OCI-LY3 (cell line): Measurements from ENCODE around the gene FBXO21.
"Not testable (repeated sequence)": the region's sequence is repeated elsewhere in the genome, so short reads cannot be mapped to it uniquely, and the experiment has no call there.

Experiments used
- H2AFZ ChIP-seq: fragments of 200-600, 300-600 bp; shearing (Covaris generic); 2 replicates; pipeline ENCODE4 v1.6.0; 2014; ENCODE audit warnings: antibody characterized with exemption, low read depth, low read length
- H3K27ac ChIP-seq: fragments of 200-600, 300-600 bp; sonication (generic); 2 replicates; pipeline ENCODE4 v1.5.1; 2014; ENCODE audit warnings: mild to moderate bottlenecking, low read length, moderate library complexity, mixed read lengths
- H3K27me3 ChIP-seq: fragments of 200-600, 300-600 bp; sonication (generic); 2 replicates; pipeline ENCODE4 v1.6.1; 2014; ENCODE audit warnings: low read depth, low read length, mixed read lengths
- H3K36me3 ChIP-seq: fragments of 200-600, 300-600 bp; sonication (generic); replicated peaks from 2 replicates; pipeline ENCODE3; 2014; ENCODE audit warnings: low read depth, low read length, mixed read lengths
- H3K4me1 ChIP-seq: fragments of 300-600, 200-600 bp; sonication (generic); 2 replicates; pipeline ENCODE4 v1.6.1; 2014; ENCODE audit warnings: low read length, mixed read lengths
- H3K4me2 ChIP-seq: fragments of 200-600, 300-600 bp; sonication (generic); 2 replicates; pipeline ENCODE4 v1.6.1; 2014; ENCODE audit warnings: low read length, mixed read lengths
- H3K4me3 ChIP-seq: fragments of 300-600, 200-600 bp; sonication (generic); 2 replicates; pipeline ENCODE4 v1.5.1; 2014; ENCODE audit warnings: antibody characterized with exemption, mild to moderate bottlenecking, low read length, moderate library complexity
- H3K79me2 ChIP-seq: fragments of 300-600, 200-600 bp; shearing (Covaris generic); 2 replicates; pipeline ENCODE4 v1.6.1; 2014; ENCODE audit warnings: mild to moderate bottlenecking, low read length, mixed read lengths
- H3K9ac ChIP-seq: fragments of 300-600, 200-600 bp; shearing (Covaris generic); 2 replicates; pipeline ENCODE4 v1.6.0; 2014; ENCODE audit warnings: mild to moderate bottlenecking, low read length, moderate library complexity
- H3K9me3 ChIP-seq: fragments of 200-600, 300-600 bp; shearing (Covaris generic); 2 replicates; pipeline ENCODE4 v1.6.1; 2014; ENCODE audit warnings: low read length, mixed read lengths; ENCODE audit not compliant: insufficient read depth
- H4K20me1 ChIP-seq: fragments of 200-600, 300-600 bp; sonication (generic); 2 replicates; pipeline ENCODE4 v1.6.1; 2016; ENCODE audit warnings: low read length, mixed read lengths; ENCODE audit not compliant: insufficient read depth
- EZH2phosphoT487 ChIP-seq: fragments of 200-600 bp; shearing (Covaris generic); IDR thresholded peaks from 2 replicates; pipeline ENCODE4 v1.6.1; 2018; ENCODE audit warnings: antibody characterized with exemption, mixed run types, low read depth
- TF ChIP-seq, protein P1 (sequence below): fragments of 200-600, 300-600 bp; sonication (generic); IDR thresholded peaks from 2 replicates; pipeline ENCODE4 v1.5.1; 2014; ENCODE audit warnings: antibody characterized with exemption, low read length, low read depth

The FBXO21 gene

DNA sequence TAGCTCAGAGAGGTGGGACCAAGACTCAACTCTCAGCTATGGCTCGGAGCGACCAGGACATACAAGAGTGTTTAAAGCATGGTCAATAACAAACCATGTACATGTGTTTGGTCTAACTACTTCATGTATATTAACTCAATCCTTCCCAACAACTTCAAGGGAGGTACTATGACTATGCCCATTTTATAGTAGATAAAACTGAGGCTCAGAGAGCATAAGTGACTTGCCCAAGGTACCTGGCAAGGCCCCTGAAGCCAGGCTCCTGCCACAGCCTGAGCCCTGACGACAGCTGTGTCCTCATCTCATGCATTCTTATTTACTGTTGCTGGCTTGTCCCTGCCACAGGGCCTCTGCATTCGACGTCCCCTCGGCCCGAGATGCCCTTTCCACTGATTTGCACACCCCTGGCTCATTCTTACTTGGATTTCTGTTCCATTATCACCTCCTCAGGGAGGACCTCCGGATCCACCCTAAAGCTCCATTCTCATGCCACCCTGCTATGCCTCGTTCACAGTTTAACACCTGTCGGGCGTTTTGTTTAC lies 93.7 kb downstream of the FBXO21 start:
- H3K79me2 ChIP-seq = peaks cover 76% of the 10 kb centered on the region
- H3K9me3 ChIP-seq = no peaks in the 10 kb centered on the region
- H3K27ac ChIP-seq = no peak overlapping the region
- peak overlapping the region; percentile 91; the same call in 1 of the 2 replicates for H3K4me2 ChIP-seq
- H3K27me3 ChIP-seq = no peaks in the 10 kb centered on the region
- TF ChIP-seq, protein P1, sequence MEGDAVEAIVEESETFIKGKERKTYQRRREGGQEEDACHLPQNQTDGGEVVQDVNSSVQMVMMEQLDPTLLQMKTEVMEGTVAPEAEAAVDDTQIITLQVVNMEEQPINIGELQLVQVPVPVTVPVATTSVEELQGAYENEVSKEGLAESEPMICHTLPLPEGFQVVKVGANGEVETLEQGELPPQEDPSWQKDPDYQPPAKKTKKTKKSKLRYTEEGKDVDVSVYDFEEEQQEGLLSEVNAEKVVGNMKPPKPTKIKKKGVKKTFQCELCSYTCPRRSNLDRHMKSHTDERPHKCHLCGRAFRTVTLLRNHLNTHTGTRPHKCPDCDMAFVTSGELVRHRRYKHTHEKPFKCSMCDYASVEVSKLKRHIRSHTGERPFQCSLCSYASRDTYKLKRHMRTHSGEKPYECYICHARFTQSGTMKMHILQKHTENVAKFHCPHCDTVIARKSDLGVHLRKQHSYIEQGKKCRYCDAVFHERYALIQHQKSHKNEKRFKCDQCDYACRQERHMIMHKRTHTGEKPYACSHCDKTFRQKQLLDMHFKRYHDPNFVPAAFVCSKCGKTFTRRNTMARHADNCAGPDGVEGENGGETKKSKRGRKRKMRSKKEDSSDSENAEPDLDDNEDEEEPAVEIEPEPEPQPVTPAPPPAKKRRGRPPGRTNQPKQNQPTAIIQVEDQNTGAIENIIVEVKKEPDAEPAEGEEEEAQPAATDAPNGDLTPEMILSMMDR = no peak
- no peak for TF ChIP-seq EZH2phosphoT487
- no peak overlapping the region for H2AFZ ChIP-seq
- no peak overlapping the region for H3K4me3 ChIP-seq
- peaks cover 61% of the 10 kb centered on the region for H4K20me1 ChIP-seq
- peaks cover 33% of the 10 kb centered on the region for H3K4me1 ChIP-seq
- no peak overlapping the region for H3K9ac ChIP-seq
- peaks cover 52% of the 10 kb centered on the region for H3K36me3 ChIP-seq

DNA sequence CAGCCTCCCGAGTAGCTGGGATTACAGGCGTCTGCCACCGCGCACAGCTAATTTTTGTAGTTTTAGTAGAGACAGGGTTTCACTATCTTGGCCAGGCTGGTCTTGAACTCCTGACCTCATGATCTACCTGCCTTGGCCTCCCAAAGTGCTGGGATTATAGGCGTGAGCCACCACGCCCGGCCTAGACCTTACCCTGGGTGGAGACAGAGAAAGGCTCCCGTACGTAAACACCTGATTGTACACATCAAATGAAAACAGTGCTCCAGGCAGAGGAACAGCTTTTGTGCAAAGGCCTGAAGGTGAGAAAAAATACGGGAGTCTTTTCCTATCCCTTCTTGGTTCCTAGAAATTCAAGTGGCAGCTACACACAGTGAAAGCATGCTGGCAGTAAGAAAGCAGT lies 95.1 kb downstream of the FBXO21 start:
- not testable (repeated sequence) for H3K4me2 ChIP-seq, H3K27me3 ChIP-seq

DNA sequence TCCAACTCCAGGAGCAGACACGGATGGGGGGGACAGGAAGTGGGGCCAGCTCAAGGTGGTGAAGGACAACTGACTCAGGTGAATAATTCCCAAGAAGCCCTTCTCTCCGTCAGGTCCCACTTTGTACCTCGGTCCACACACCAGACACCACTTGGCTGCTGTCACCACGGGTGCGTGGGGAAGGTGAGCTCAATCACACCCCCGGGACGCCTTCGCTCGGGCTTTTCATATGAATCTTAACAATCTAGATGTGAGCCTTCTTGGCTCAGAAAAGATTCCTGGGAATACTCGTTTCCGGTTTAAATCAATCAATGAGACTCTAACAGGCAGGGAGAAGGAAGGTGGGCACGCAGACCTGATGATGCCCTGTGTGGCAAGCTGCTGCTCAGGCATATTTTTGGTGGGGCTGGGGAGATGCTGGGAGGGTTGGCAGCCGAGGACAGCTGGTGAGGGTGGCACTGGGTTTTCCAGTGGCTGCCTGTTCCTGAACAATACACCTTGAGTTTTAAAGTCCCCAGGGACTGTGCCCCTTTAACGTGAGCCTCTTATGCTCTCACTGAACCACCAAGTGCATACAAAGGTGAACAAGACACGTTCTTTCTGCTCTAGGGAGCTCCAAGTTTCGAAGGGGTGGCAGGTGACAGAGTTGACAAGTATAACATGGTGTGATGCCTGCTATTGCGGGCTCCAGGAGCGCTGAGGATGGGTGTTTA lies 96.2 kb downstream of the FBXO21 start:
- peaks cover 8% of the 10 kb centered on the region for H3K9me3 ChIP-seq
- H3K27ac ChIP-seq = no peak overlapping the region
- no peak for TF ChIP-seq EZH2phosphoT487
- TF ChIP-seq, protein P1 = no peak
- peaks cover 86% of the 10 kb centered on the region for H4K20me1 ChIP-seq
- peaks cover 13% of the 10 kb centered on the region for H3K4me1 ChIP-seq
- no peaks in the 10 kb centered on the region for H3K27me3 ChIP-seq
- no peak overlapping the region for H2AFZ ChIP-seq
- H3K9ac ChIP-seq = no peak overlapping the region
- H3K79me2 ChIP-seq = peaks cover 100% of the 10 kb centered on the region
- H3K4me2 ChIP-seq = no peak overlapping the region
- H3K36me3 ChIP-seq = peaks cover 77% of the 10 kb centered on the region
- no peak overlapping the region for H3K4me3 ChIP-seq

More for the DNA sequence above, 95.1 kb downstream of the FBXO21 start:
- not testable (repeated sequence) for H3K27ac ChIP-seq, H3K9ac ChIP-seq, H2AFZ ChIP-seq, H3K4me3 ChIP-seq, H3K9me3 ChIP-seq
- H4K20me1 ChIP-seq = peaks cover 75% of the 10 kb centered on the region
- peaks cover 19% of the 10 kb centered on the region for H3K4me1 ChIP-seq
- H3K36me3 ChIP-seq = peaks cover 66% of the 10 kb centered on the region
- H3K79me2 ChIP-seq = peaks cover 90% of the 10 kb centered on the region

DNA sequence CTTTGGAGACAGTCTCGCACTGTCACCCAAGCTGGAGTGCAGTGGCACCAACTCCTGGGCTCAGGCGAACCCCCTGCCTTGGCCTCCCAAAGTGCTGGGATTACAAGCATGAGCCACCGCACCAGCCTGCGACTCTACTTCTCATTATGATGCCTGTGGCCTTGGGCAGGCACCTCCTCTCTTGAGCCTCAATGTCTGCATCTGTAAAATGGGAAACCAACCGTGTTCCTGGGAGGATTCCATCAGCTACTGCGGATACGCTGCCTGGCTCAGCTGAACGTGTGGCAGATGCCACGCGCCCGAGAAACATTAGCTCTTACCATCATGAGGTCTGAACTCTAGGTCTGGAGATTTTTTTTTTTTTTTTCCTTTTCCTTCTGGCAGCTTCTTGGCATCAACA lies 96.8 kb downstream of the FBXO21 start:
- no peak overlapping the region for H3K27ac ChIP-seq
- peaks cover 13% of the 10 kb centered on the region for H3K4me1 ChIP-seq
- H3K4me2 ChIP-seq = no peak overlapping the region
- no peak overlapping the region for H3K4me3 ChIP-seq
- H2AFZ ChIP-seq = no peak overlapping the region
- H3K9me3 ChIP-seq = peaks cover 8% of the 10 kb centered on the region
- no peaks in the 10 kb centered on the region for H3K27me3 ChIP-seq
- TF ChIP-seq, protein P1 = no peak
- TF ChIP-seq EZH2phosphoT487 = no peak
- peaks cover 100% of the 10 kb centered on the region for H3K79me2 ChIP-seq
- no peak overlapping the region for H3K9ac ChIP-seq
- peaks cover 78% of the 10 kb centered on the region for H3K36me3 ChIP-seq
- H4K20me1 ChIP-seq = peaks cover 92% of the 10 kb centered on the region
